ENCODE measurements around the gene WNT7B. TPM values are rescaled to one million over a fixed set of nuclear protein-coding genes. Genes with fewer than 3 reads are reported as not detected.

The WNT7B gene
- total RNA-seq, 6 experiments from 2014 or later, result 0.07 to 0.14 (median 0.09) TPM; not detected in 1

- DNase-seq, result no peak
- no peak for TF ChIP-seq CTCF (IDR thresholded peaks at IDR 0.05)
- Mint-ChIP-seq H3K27me3 (ENCODE audit: insufficient read depth) (peaks cover 12% of the 10 kb centered on the region; the same call in 1 of the 2 replicates), H3K4me3 (no peak overlapping the region), H3K36me3 (ENCODE audit: low read depth) (no peaks in the 10 kb centered on the region), H3K4me1 (ENCODE audit: low read depth) (peaks cover 29% of the 10 kb centered on the region), H3K27ac (no peak overlapping the region), H3K9me3 (no peaks in the 10 kb centered on the region)
Observed at GRCh38 chr22:45966320-45966894, 10.6 kb downstream of the WNT7B start.

- H3K4me3 Mint-ChIP-seq, result no peak overlapping the region
- no peak for TF ChIP-seq CTCF (IDR thresholded peaks at IDR 0.05)
- no peak overlapping the region for H3K27ac Mint-ChIP-seq
- peaks cover 23% of the 10 kb centered on the region for H3K4me1 Mint-ChIP-seq (ENCODE audit: low read depth)
- peaks cover 12% of the 10 kb centered on the region; the same call in 1 of the 2 replicates for H3K27me3 Mint-ChIP-seq (ENCODE audit: insufficient read depth)
- H3K36me3 Mint-ChIP-seq (ENCODE audit: low read depth), result no peaks in the 10 kb centered on the region
- no peaks in the 10 kb centered on the region for H3K9me3 Mint-ChIP-seq
- DNase-seq, result no peak
Observed at GRCh38 chr22:45965563-45965962, 11.4 kb downstream of the WNT7B start.

- DNase-seq, result no peak
Observed at GRCh38 chr22:45964926-45965527, 11.9 kb downstream of the WNT7B start.

DNA sequence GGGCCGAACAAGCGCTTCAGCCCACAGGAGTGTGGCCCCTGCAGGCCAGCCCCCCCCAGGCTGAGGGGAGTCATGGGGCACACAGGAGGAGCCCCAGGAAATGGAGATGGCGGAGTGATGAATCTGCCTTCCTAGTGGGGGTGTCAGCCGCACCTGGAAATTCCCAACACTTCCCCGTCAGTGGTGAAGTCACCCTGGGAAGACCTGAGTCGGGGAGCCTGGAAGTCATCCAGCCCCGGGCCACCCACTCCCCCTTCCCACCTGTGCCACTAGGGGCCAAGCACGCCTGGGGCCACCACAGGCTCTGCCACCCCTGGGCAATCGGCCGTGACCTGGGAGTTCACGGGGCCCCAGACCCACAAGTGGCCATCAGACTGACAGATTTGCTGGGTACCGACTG lies 12.6 kb downstream of the WNT7B start:
- Mint-ChIP-seq H3K27ac (no peak overlapping the region), H3K27me3 (ENCODE audit: insufficient read depth) (peaks cover 12% of the 10 kb centered on the region; the same call in 1 of the 2 replicates), H3K9me3 (no peaks in the 10 kb centered on the region), H3K4me1 (ENCODE audit: low read depth) (peaks cover 16% of the 10 kb centered on the region), H3K4me3 (no peak overlapping the region), H3K36me3 (ENCODE audit: low read depth) (no peaks in the 10 kb centered on the region)
- no peak for TF ChIP-seq CTCF (IDR thresholded peaks at IDR 0.05)
- DNase-seq, result no peak

More at GRCh38 chr22:45964926-45965527, 11.9 kb downstream of the WNT7B start:
- Mint-ChIP-seq H3K27ac (no peak overlapping the region), H3K9me3 (no peaks in the 10 kb centered on the region), H3K36me3 (ENCODE audit: low read depth) (no peaks in the 10 kb centered on the region), H3K27me3 (ENCODE audit: insufficient read depth) (peaks cover 12% of the 10 kb centered on the region; the same call in 1 of the 2 replicates), H3K4me3 (no peak overlapping the region), H3K4me1 (ENCODE audit: low read depth) (peaks cover 22% of the 10 kb centered on the region)
- TF ChIP-seq CTCF (IDR thresholded peaks at IDR 0.05), result no peak

- Mint-ChIP-seq H3K36me3 (ENCODE audit: low read depth) (no peaks in the 10 kb centered on the region), H3K4me3 (no peak overlapping the region), H3K9me3 (no peaks in the 10 kb centered on the region), H3K4me1 (ENCODE audit: low read depth) (peaks cover 10% of the 10 kb centered on the region), H3K27ac (no peak overlapping the region), H3K27me3 (ENCODE audit: insufficient read depth) (peaks cover 15% of the 10 kb centered on the region; the same call in 1 of the 2 replicates)
- TF ChIP-seq CTCF (IDR thresholded peaks at IDR 0.05), result no peak
- no peak for DNase-seq
Observed at GRCh38 chr22:45963821-45964220, 13.1 kb downstream of the WNT7B start.
